ENCODE data around the gene FSTL1. TPM values are rescaled to one million over a fixed set of nuclear protein-coding genes. Genes with fewer than 3 reads are reported as not detected.

The FSTL1 gene
- polyA plus RNA-seq, 5 donors = 451 to 563 (median 556) TPM

GRCh38 chr3:120441776-120442175 is 9.0 kb downstream of the FSTL1 start:
- DNase-seq = no peak

- DNase-seq = no peak
Measured at GRCh38 chr3:120440762-120441161, 10.0 kb downstream of the FSTL1 start.

- DNase-seq = no peak
Measured at GRCh38 chr3:120440001-120440703, 10.6 kb downstream of the FSTL1 start.

- peak; percentile 78 to 85 for DNase-seq
Measured at GRCh38 chr3:120438665-120439370, 12.0 kb downstream of the FSTL1 start.

GRCh38 chr3:120438216-120438615 is 12.6 kb downstream of the FSTL1 start:
- no peak for DNase-seq

- no peak for DNase-seq
Measured at GRCh38 chr3:120437559-120437958, 13.2 kb downstream of the FSTL1 start.

- DNase-seq = no peak
Measured at GRCh38 chr3:120436523-120437050, 14.2 kb downstream of the FSTL1 start.

GRCh38 chr3:120435621-120436020 is 15.2 kb downstream of the FSTL1 start:
- DNase-seq = no peak

GRCh38 chr3:120433662-120434331 is 17.0 kb downstream of the FSTL1 start:
- DNase-seq = no peak

- DNase-seq = no peak
Measured at GRCh38 chr3:120432150-120432860, 18.5 kb downstream of the FSTL1 start.

GRCh38 chr3:120429921-120430361 is 20.9 kb downstream of the FSTL1 start:
- DNase-seq = no peak

- no peak for DNase-seq
Measured at GRCh38 chr3:120428924-120429323, 21.9 kb downstream of the FSTL1 start.

GRCh38 chr3:120427201-120427600 is 23.6 kb downstream of the FSTL1 start:
- DNase-seq = no peak

GRCh38 chr3:120425572-120426250 is 25.1 kb downstream of the FSTL1 start:
- no peak for DNase-seq

- DNase-seq = no peak
Measured at GRCh38 chr3:120424976-120425570, 25.7 kb downstream of the FSTL1 start.

- no peak for DNase-seq
Measured at GRCh38 chr3:120424506-120424905, 26.3 kb downstream of the FSTL1 start.

- no peak for DNase-seq
Measured at GRCh38 chr3:120423432-120423831, 27.4 kb downstream of the FSTL1 start.

GRCh38 chr3:120421926-120422325 is 28.9 kb downstream of the FSTL1 start:
- DNase-seq = no peak

- peak in 1 of 2 donors; percentile 75 for DNase-seq
Measured at GRCh38 chr3:120420928-120421551, 29.8 kb downstream of the FSTL1 start.

GRCh38 chr3:120420360-120420759 is 30.4 kb downstream of the FSTL1 start:
- DNase-seq = no peak

All from right lung (tissue), 5 donors.